Activated naive CD8-positive, alpha-beta T cell treated with anti-CD3 and anti-CD28 coated beads for 36 hours (primary cell): Measurements from ENCODE around the gene CGB1. TPM values are rescaled to one million over a fixed set of nuclear protein-coding genes. Genes with fewer than 3 reads are reported as not detected.
"Not testable (repeated sequence)": the region's sequence is repeated elsewhere in the genome, so short reads cannot be mapped to it uniquely, and the experiment has no call there.

Experiments
- DNase-seq: peaks from one replicate; pipeline ENCODE4 v3.0.0; 2021
- H3K27ac Mint-ChIP-seq: one replicate; pipeline ENCODE4 v1.8.0; 2022; ENCODE audit warnings: mild to moderate bottlenecking, moderate library complexity, mixed read lengths
- H3K27me3 Mint-ChIP-seq: one replicate; pipeline ENCODE4 v1.8.0; 2022; ENCODE audit warnings: mild to moderate bottlenecking, mixed read lengths
- H3K36me3 Mint-ChIP-seq: one replicate; pipeline ENCODE4 v1.8.0; 2021; ENCODE audit warnings: mild to moderate bottlenecking, mixed read lengths
- H3K4me1 Mint-ChIP-seq: one replicate; pipeline ENCODE4 v1.8.0; 2021; ENCODE audit warnings: mixed read lengths
- H3K4me3 Mint-ChIP-seq: one replicate; pipeline ENCODE4 v1.8.0; 2022; ENCODE audit warnings: mild to moderate bottlenecking, moderate library complexity, mixed read lengths
- H3K9me3 Mint-ChIP-seq: one replicate; pipeline ENCODE4 v1.8.0; 2022; ENCODE audit warnings: mixed read lengths
- total RNA-seq, 2 experiments: library from RNA; stranded (reverse); gene quantifications; one replicate each; pipeline ENCODE4 v1.2.3, GENCODE V29; 2021

CGB1 gene
- not detected for total RNA-seq

DNA sequence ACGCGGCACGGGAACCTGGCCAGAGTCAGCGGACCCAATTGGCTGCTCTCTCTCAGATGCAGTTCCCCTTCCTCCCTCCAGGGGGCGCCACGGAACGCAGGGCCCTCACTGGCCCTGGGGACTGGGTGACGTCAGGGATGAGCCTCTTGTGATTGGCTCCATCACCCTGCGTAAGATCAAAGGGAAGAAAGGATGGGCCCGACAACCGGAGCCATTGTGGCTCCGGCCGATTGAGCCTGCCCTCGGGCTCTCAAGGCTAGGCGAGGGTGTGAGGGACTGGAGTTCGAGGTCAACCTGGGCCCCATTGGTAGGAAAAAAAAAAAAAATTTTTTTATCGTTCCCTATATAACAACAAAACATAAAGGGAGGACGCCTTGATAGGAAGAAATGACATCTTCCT lies at the start of gene CGB1:
TSS of gene CGB1 (minus strand) at position 81 of the 400 bp plus-strand sequence. CDS start 184 bp downstream, outside the sequence.
- not testable (repeated sequence) for H3K9me3 Mint-ChIP-seq, H3K27me3 Mint-ChIP-seq, H3K4me3 Mint-ChIP-seq, H3K4me1 Mint-ChIP-seq, H3K36me3 Mint-ChIP-seq, H3K27ac Mint-ChIP-seq
- peak; percentile 71 for DNase-seq

DNA sequence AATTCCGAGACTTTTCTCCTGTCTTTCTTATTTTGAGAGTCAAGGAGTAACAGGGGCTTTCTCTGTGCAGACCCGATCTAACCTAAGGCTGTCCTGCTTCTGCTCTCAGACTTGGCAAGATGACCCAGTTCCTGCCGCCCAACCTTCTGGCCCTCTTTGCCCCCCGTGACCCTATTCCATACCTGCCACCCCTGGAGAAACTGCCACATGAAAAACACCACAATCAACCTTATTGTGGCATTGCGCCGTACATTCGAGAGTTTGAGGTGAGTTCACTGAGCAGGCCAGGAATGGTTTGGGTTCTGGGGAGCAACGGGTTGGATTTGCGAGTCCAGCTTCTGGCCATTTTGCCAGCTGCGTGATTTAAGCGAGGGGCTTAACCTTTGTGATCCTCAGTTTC lies 49.6 kb upstream of the CGB1 start:
- Mint-ChIP-seq H3K4me3 (peak overlapping the region; percentile 98), H3K27me3 (no peaks in the 10 kb centered on the region), H3K9me3 (no peaks in the 10 kb centered on the region), H3K36me3 (peaks cover 31% of the 10 kb centered on the region), H3K4me1 (peaks cover 29% of the 10 kb centered on the region), H3K27ac (peak overlapping the region; percentile 94)
- no peak for DNase-seq

- Mint-ChIP-seq H3K4me3 (peak overlapping the region; percentile 98), H3K27me3 (no peaks in the 10 kb centered on the region), H3K27ac (peak overlapping the region; percentile 94), H3K36me3 (peaks cover 27% of the 10 kb centered on the region), H3K9me3 (no peaks in the 10 kb centered on the region), H3K4me1 (peaks cover 28% of the 10 kb centered on the region)
- no peak for DNase-seq
These were observed 49.2 kb upstream of the CGB1 start for GRCh38 chr19:49085868-49086232.

- Mint-ChIP-seq H3K27ac (peak within 1 kb of the TSS; percentile 94), H3K4me1 (peaks cover 26% of the 10 kb centered on the region), H3K4me3 (peak within 1 kb of the TSS; percentile 98), H3K27me3 (no peaks in the 10 kb centered on the region), H3K9me3 (no peaks in the 10 kb centered on the region), H3K36me3 (peaks cover 22% of the 10 kb centered on the region)
- DNase-seq: peak; percentile 100
These were observed 48.5 kb upstream of the CGB1 start, which contains the start of gene SNRNP70 for GRCh38 chr19:49085020-49085867. Gene SNRNP70 (plus strand): TSS chr19:49085451. CDS start chr19:49086415, 964 bp downstream.

DNA sequence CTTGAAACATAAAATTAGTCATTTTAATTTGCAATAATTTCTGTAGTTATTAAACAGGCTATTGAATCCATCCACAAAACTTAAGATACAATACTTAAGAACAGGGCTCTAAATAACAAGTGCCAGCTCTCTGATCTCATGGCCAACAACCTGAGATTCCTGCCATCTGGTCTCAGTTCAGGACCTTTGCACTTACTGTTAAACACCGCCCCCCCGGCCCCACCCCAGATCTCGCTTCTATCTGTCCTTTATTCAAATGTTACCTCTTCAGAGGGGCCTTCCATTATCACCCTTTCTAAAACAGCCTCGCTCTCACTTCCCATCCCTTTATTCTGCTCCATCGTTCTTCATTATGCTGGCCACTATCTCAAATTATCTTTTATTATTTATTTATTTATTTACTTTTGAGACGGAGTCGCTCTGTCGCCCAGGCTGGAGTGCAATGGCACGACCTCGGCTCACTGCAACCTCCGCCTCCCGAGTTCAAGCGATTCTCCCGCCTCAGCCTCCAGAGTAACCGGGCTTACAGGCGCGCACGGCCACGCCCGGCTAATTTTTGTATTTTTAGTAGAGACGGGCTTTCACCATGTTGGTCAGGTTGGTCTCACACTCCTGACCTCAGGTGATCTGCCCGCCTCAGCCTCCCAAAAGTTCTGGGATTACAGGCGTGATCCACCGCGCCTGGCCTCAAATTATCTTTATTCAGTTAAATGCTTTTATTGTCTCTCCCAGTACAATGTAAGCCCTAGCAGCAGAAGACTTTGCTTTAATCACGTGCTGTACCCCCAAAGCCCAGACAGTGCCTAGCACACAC lies 47.7 kb upstream of the CGB1 start:
- no peaks in the 10 kb centered on the region for H3K27me3 Mint-ChIP-seq
- H3K27ac Mint-ChIP-seq: peak overlapping the region; percentile 94
- no peaks in the 10 kb centered on the region for H3K9me3 Mint-ChIP-seq
- no peak for DNase-seq
- H3K4me3 Mint-ChIP-seq: peak overlapping the region; percentile 98
- H3K36me3 Mint-ChIP-seq: peaks cover 20% of the 10 kb centered on the region
- peaks cover 22% of the 10 kb centered on the region for H3K4me1 Mint-ChIP-seq

GRCh38 chr19:49081273-49081672 lies 44.6 kb upstream of the CGB1 start:
- DNase-seq: no peak
- Mint-ChIP-seq H3K4me3 (no peak overlapping the region), H3K4me1 (peaks cover 5% of the 10 kb centered on the region), H3K27ac (no peak overlapping the region), H3K9me3 (no peaks in the 10 kb centered on the region), H3K36me3 (peaks cover 6% of the 10 kb centered on the region), H3K27me3 (peaks cover 4% of the 10 kb centered on the region)

DNA sequence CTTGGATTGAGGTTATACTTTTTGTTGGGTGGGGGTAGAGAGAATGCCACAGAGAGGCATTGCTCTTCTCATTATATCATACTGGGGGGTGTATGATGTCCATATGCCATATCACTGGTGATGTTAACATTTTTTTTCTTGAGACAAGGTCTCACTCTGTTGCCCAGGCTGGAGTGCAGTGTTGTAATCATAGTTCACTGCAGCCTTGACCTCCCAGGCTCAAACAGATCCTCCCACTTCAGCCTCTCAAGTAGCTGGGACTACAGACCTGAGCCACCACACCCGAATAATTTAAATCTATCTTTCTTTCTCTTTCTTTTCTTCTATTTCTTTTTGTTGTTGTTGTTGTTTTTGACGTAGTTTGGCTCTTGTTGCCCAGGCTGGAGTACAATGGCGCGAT lies 43.7 kb upstream of the CGB1 start:
- Mint-ChIP-seq H3K4me1 (peaks cover 3% of the 10 kb centered on the region), H3K9me3 (no peaks in the 10 kb centered on the region), H3K4me3 (no peak overlapping the region), H3K36me3 (no peaks in the 10 kb centered on the region), H3K27me3 (peaks cover 12% of the 10 kb centered on the region), H3K27ac (no peak overlapping the region)
- no peak for DNase-seq

DNA sequence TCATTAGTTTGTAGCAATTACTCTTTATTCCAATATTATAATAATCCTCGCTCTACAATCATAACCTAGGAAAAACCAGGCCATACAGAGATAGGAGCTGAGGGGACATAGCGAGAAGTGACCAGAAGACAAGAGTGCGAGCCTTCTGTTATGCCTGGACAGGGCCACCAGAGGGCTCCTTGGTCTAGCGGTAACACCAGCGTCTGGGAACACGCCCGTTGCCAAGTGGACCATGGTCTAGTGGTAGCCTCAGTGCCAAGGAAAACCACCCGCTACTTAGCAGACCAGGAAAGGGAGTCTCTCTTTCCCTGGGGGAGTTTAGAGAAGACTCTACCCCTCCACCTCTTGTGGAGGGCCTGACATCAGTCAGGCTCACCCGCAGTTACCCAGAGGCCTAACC lies 38.2 kb upstream of the CGB1 start:
- not testable (repeated sequence) for H3K4me3 Mint-ChIP-seq, H3K4me1 Mint-ChIP-seq, H3K9me3 Mint-ChIP-seq, DNase-seq, H3K36me3 Mint-ChIP-seq, H3K27ac Mint-ChIP-seq
- peaks cover 60% of the 10 kb centered on the region for H3K27me3 Mint-ChIP-seq

- peaks cover 1% of the 10 kb centered on the region for H3K9me3 Mint-ChIP-seq
- H3K4me1 Mint-ChIP-seq: peaks cover 10% of the 10 kb centered on the region
- no peak overlapping the region for H3K4me3 Mint-ChIP-seq
- H3K36me3 Mint-ChIP-seq: peaks cover 2% of the 10 kb centered on the region
- no peak for DNase-seq
- no peak overlapping the region for H3K27ac Mint-ChIP-seq
- peaks cover 70% of the 10 kb centered on the region for H3K27me3 Mint-ChIP-seq
These were observed 37.1 kb upstream of the CGB1 start for GRCh38 chr19:49073514-49074378.

DNA sequence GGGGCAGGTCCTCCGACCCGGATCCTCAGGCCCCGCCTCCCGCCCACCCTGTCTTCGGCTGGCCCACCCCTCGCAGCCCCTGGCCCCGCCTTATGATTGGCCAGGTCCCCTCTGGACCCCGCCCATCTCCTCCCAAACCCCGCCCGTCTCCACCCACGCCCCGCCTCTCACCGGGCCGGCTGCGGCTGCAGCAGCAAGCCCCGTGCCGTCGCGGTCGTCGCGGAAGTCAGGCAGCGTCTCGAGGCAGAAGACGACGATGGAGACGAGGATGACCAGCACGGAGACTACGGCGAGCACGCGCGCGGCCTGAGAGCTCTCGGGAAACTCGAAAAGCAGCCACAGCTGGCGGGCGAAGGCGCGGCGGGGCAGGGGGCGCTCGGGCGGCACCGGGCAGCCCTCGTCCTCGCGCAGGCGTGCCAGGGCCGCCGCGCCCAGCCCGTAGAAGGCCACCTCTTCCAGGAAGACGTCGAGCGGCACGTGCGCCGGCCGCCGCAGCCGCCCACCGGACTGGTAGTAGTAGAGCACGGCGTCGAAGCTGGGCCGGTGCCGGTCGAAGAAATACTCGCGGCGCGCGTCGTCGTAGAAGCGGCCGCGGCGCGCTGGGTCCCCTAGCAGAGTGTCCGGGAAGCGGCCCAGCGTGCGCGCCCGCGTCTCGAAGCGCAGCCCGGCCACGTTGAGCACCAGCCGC lies 35.3 kb upstream of the CGB1 start:
- H3K36me3 Mint-ChIP-seq: peaks cover 2% of the 10 kb centered on the region
- H3K4me3 Mint-ChIP-seq: no peak overlapping the region
- peaks cover 10% of the 10 kb centered on the region for H3K4me1 Mint-ChIP-seq
- peaks cover 86% of the 10 kb centered on the region for H3K27me3 Mint-ChIP-seq
- no peak overlapping the region for H3K27ac Mint-ChIP-seq
- peaks cover 1% of the 10 kb centered on the region for H3K9me3 Mint-ChIP-seq
- DNase-seq: no peak

GRCh38 chr19:49070416-49070815 lies 33.7 kb upstream of the CGB1 start:
- Mint-ChIP-seq H3K27me3 (peaks cover 90% of the 10 kb centered on the region), H3K4me1 (peaks cover 10% of the 10 kb centered on the region), H3K27ac (no peak overlapping the region), H3K9me3 (peaks cover 1% of the 10 kb centered on the region), H3K36me3 (peaks cover 2% of the 10 kb centered on the region), H3K4me3 (no peak overlapping the region)
- no peak for DNase-seq

- peaks cover 10% of the 10 kb centered on the region for H3K4me1 Mint-ChIP-seq
- no peak overlapping the region for H3K27ac Mint-ChIP-seq
- H3K4me3 Mint-ChIP-seq: no peak overlapping the region
- DNase-seq: no peak
- peaks cover 2% of the 10 kb centered on the region for H3K36me3 Mint-ChIP-seq
- H3K27me3 Mint-ChIP-seq: peaks cover 89% of the 10 kb centered on the region
- H3K9me3 Mint-ChIP-seq: peaks cover 1% of the 10 kb centered on the region
These were observed 32.3 kb upstream of the CGB1 start for GRCh38 chr19:49069026-49069425.

GRCh38 chr19:49067554-49067953 lies 30.9 kb upstream of the CGB1 start:
- DNase-seq: no peak
- peaks cover 85% of the 10 kb centered on the region for H3K27me3 Mint-ChIP-seq
- H3K9me3 Mint-ChIP-seq: no peaks in the 10 kb centered on the region
- no peak overlapping the region for H3K4me3 Mint-ChIP-seq
- no peaks in the 10 kb centered on the region for H3K4me1 Mint-ChIP-seq
- no peaks in the 10 kb centered on the region for H3K36me3 Mint-ChIP-seq
- H3K27ac Mint-ChIP-seq: no peak overlapping the region

DNA sequence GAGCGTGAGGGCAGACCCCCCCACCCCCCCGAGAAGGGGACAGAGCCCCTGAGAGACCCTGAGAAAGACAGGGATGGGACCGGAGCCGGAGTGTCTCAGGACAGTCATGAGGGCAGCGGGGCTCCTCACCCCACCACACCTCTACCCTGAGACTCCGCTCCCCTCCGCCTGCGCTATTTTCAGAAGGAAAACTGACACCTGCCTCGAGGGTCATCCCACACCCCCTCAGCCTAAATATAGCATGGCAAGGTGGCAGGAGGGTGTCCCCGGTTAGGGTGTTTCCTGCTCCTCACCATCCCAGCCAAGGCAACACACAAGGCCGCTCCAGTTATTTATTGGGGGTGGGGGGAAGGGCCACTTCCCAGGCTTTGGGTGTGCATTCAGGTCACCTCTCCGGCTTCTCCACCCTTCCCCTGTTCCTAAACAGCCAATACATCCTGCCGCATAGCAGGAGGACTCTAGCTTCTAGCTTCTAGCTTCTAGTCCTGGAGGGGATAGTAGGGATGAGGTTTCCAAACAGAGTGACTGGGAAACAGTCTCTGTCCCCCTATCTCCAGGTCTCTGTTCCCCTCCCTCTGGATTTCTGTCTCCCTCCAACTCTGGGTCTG lies 29.3 kb upstream of the CGB1 start:
- Mint-ChIP-seq H3K27ac (no peak overlapping the region), H3K4me3 (no peak overlapping the region), H3K27me3 (peaks cover 81% of the 10 kb centered on the region), H3K9me3 (no peaks in the 10 kb centered on the region), H3K36me3 (no peaks in the 10 kb centered on the region), H3K4me1 (no peaks in the 10 kb centered on the region)
- no peak for DNase-seq
